ENCODE data around the gene SP2. TPM values are rescaled to one million over a fixed set of nuclear protein-coding genes. Genes with fewer than 3 reads are reported as not detected.
"Not testable (repeated sequence)": the region's sequence is repeated elsewhere in the genome, so short reads cannot be mapped to it uniquely, and the experiment has no call there.

Gene SP2
- total RNA-seq, 1 experiment from 2014 or later: 1.6 TPM

DNA sequence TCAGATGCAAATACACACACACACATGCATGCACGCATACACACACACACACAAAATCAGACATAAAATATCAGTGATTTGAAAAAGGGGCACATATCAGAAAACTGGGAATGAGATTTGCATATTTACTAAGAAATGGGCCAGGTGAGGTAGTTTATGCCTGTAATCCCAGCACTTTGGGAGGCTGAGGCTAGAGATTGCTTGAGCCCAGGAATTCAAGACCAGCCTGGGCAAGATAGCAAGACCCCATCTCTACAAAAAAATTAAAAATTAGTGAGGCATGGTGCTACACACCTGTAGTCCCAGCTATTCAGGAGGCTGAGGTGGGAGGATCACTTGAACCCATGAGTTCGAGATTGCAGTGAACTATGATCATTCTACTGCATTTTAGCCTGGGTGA is 23.0 kb downstream of the SP2 start:
- no peak for DNase-seq (ENCODE audit: low read depth)

DNA sequence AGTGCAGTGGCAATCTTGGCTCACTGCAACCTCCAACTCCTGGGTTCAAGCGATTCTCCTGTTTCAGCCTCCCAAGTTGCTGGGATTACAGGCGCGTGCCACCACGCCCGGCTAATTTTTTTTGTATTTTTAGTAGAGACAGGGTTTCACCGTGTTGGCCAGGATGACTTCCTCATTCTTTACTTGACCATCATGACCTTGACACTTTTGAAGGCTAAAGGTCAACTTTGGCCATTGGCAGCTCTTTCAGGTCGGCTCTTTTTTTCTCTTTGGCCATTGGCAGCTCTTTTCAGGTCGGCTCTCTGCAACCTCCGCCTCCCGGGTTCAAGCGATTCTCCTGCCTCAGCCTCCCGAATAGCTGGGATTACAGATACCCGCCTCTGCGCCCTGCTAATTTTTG is 23.9 kb downstream of the SP2 start:
- not testable (repeated sequence) for DNase-seq (ENCODE audit: low read depth)

DNA sequence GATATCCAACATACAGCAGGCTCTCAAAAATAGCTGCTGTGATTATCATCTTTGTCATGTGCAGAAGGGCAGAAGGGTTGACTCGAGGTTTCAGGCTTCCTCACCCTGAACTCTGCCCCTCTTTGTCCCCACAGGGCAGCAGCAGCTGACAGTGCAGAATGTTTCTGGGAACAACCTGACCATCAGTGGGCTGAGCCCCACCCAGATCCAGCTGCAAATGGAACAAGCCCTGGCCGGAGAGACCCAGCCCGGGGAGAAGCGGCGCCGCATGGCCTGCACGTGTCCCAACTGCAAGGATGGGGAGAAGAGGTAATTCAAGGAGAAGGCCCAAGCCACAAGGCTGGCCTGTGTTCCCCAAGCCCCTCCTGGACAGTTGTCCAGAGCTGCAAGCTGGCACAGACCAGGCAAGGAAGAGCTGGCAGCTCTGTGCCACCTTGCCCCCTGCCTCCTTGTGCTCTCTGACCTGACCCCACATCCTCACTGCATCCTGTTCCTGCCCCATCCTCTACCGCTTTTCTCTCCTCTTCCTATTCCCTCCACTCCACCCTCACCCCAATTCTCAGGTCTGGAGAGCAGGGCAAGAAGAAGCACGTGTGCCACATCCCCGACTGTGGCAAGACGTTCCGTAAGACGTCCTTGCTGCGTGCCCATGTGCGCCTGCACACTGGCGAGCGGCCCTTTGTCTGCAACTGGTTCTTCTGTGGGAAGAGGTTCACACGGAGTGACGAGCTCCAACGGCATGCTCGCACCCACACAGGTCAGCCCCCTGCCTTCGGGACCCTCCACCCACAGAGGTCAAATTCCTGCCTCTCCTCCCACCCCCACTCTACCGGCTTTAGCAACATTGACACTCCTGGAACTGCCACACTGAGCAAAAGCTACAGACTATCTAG is 29.0 kb downstream of the SP2 start:
- no peak for DNase-seq (ENCODE audit: low read depth)

DNA sequence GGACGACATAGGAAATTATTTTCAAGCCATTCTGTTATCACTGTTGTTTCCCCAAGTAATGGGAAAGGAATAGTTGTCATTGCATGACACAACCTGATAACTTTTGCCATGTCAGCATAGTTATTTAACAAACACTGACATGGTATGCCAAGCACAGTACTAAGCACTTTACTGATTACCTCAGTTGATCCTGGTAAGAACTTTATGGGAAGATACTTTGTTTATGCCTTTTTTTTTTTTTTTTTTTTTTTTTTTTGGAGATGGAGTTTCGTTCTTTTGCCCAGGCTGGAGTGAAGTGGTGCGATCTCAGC is 29.6 kb downstream of the SP2 start:
- DNase-seq (ENCODE audit: low read depth): no peak

DNA sequence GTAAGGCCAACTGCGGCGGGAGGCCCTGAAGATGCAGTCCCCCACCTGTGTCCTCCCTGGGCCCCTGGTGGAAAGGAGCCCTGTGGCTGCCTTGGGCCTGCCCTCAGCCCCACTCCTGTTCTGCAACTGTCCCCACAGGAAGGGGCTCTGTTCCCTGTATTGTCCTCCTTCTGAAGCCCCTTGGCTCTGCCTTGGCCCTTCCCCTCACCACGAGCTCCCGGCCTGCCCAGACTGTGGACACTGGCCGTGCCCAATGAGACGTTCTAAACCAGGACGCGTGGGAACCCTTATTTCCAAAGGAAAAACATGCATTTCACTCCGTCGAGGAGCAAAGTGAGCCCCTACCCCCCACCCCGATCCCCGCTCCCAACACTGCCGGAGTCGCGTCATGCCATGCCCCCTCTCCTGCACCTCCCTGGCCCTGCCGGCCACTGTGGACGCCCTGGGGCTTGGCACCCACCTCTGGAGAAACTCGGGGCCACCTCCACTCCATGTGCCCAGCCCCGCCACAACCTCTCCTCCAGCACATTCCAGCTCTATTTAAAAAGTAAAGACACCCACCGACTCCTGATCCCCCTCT is 31.9 kb downstream of the SP2 start:
- DNase-seq (ENCODE audit: low read depth): no peak

DNA sequence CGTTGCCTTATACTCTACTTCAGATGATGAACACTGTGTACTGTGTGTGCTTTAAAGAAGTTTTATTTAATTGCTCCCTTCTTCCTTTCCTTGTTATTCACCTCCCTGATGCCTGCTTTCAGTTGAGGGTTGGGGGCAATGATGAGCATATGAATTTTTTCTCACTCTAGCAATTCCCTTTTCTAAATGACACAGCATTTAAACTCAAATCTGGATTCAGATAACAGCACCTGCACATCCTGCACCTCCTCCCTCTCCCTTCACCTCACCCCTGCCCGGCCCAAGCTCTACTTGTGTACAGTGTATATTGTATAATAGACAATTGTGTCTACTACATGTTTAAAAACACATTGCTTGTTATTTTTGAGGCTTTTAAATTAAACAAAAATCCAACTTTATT is 32.4 kb downstream of the SP2 start:
- no peak for DNase-seq (ENCODE audit: low read depth)

DNA sequence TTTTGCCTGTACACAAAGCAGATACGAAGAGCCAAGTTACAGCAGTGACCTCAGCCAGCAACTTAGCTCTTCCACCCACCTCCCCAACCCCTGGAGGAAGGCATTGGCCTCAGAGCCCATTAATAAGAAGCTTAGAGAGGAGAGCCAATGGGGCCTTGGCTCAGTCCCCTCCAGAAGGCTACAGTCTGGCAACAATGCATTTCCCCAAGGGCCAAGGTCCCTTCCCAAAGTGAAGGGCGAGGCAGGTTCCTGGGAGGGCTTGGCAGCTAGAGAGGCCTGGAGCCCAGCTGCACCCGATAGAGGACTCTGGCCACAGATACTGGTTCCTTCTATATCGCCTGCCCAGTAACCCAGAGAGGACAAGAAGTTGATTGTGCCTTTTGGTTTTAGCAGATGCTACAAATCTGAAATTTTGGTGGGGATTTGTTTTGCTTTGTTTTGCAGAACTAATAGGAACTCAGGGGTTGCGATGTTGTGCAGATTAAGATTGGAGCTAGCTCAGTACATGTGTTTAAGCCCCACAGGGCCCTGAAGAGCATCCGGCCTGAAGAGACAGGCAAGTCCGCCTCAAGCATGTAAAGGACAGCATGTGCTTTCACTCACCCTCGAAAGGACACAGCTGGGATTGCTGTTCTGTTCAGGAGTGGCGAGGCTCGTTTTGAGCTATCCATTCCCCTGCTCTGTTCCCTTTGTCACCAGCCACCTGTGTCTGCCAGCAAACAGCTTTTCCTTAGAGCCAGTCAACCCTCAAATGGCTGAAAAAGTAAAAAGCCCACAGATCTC is 33.4 kb downstream of the SP2 start:
- DNase-seq (ENCODE audit: low read depth): no peak

DNA sequence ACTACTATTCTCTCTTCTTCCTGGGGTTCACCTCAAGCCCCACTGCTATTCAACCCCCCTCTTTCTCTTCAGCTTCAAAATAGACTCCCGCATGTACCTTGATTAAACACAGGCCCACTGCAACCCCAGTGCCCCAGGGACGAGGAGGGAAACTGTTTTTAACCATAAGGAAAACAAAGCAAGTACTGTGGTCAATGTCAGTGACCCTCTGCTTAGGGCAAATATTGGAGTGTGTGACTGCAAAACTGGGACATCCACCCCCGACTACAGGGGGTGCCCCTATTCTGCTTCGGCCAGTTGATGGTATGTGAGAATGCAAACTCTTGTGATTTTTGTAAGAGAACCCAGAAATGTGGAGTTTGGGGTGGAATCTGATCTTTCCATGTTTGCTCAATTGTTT is 35.8 kb downstream of the SP2 start:
- no peak for DNase-seq (ENCODE audit: low read depth)

DNA sequence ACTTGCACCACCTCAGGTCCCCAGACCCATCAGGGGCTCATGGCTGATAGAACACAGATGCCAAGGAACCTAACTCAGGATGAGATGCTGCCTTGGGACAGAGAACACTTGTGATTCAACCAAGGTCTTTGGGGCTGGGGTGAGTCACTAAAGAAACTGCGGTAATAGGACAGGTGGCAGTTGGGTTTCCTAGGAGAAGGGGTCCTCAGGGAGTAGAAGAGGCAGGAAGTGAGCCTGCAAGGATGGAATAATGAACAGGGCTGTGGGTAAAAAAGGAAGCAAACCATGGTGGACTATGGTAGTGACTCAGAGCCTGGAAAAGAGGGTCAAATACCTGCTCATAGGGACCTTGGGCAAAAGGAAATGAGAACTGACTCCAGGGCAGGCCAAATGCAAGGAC is 38.8 kb downstream of the SP2 start:
- peak; percentile 55 for DNase-seq (ENCODE audit: low read depth)

DNA sequence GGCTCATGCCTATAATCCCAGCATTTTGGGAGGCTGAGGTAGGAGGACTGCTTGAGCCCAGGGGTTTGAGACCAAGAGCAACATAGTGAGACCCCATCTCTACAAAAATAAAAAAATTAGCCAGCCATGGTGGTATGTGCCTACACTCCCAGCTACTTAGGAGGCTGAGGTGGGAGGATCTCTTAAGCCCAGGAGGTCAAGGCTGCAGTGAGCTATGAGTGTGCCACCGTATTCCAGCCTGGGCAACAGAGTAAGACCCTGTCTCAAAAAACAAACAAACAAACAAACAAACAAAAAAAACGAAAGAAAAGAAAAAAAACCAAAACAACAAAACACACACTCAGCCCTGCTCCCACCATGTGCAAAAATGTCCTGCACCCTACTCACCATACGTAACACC is 39.4 kb downstream of the SP2 start:
- DNase-seq (ENCODE audit: low read depth): not testable (repeated sequence)

DNA sequence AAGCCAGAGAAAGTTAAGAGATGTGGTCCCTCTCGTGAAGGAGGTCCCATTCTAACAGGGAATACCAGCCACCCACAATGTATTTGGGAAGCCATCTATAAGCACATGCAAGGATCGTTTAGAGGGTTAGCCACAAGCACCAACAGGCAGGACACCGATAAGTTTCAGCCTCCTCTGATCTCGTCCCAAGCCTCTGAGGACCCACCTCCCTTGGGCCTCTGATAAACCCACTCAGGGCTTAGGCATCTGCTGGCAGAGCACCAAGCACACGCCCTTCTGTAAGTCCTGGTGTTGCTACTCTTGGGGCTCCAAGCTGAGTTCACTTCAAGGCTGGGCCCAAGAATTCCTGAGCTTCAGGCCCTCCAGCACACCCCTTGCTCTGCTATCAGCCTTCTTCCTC is 39.9 kb downstream of the SP2 start:
- DNase-seq (ENCODE audit: low read depth): peak; percentile 76

DNA sequence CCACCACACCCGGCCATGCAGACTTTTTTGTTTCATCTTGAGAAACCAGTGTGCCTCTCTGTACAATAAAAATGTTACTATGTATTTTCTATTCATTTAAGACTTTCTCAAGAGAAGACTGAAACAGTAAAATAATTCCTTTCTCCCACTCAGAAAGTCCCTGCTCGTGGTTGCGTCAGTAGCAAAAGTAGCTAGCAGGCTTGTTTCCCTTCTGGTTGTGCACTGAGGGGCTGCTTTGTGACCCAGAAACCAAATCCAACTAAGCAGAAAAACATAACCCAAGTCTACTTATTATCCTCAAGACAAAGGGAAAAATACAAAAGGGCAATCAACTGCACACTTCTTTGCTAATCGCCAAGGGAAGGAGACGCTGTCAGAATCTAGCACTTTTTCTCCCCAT is 41.9 kb downstream of the SP2 start:
- no peak for DNase-seq (ENCODE audit: low read depth)

DNA sequence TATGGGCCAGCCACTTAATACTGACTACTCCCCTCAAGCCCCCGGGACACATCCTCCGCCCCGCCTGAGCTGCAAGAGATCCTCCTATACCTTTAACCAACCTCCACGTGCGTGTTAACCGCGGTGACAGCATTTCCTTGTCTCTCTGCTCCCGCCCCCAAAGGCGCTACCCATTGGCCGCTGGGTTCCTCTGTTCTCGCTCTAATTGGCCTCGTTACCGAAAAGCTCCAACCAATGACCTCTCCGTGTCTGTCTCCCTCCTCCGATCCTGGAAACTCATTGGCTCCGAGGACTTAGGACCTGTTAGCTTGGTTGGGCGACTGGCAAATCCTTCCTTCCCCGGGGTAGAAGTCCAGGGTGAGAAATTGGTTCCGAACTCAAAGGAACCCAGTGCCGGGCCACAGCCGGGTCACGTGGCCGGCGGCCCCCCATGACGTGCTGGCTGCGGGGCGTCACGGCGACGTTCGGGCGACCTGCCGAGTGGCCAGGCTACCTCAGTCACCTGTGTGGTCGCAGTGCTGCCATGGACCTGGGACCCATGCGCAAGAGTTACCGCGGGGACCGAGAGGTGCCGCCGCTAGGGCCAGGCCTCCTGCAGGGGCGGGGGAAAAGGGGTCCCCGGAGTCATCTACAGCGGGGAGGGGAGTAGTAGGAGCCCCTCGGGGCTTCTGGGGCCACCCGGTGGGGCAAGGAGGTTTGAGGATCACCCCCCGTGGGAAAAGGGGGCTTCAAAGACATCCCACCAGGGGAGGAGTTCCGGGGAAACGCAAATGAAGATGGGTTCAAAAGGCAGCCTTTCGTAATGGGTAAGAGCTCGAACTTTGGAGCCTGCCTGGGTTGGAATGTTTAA is 45.4 kb downstream of the SP2 start, which contains the start of gene PNPO:
Gene PNPO, plus strand, starts transcription at position 326 of the 850 bp plus-strand sequence. Its CDS starts 105 bp downstream, at position 431.
- peak; percentile 97 for DNase-seq (ENCODE audit: low read depth)

DNA sequence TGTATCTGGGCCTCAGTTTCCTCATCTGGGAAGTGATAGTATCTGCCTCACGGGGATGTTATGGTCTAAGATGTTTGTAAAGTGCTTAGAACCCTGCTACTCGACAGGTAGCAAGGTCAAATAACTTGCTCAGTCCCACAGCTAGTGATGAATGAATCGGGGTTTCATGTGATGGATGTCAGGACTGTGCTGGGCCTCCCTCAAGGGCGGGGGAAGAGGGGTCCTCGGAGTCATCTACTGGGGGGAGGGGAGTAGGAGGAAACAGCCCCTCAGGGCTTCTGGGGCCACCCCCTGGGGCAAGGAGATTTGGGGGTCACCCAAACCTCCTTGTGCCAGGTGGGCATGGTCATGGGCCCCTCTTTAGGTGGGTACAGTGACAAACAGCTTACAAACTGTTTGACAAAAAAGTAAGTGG is 46.1 kb downstream of the SP2 start:
- DNase-seq (ENCODE audit: low read depth): no peak

DNA sequence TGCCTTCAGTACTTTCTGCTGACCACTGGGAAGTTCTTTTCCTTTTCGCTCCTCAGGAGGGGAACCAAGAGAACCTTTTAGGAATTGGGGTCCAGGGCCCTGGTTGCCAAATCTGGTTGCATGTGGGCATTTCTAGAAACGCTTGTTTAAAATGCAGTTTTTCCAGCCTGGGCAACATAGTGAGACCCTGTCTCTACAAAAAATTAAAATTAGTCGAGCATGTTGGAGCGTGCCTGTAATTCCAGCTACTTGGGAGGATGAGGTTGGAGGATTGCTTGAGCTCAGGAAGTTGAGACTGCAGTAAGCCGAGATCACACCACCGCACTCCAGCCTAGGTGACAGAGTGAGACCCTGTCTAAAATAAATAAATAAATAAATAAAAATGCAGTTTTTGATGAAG is 46.5 kb downstream of the SP2 start:
- no peak for DNase-seq (ENCODE audit: low read depth)

DNA sequence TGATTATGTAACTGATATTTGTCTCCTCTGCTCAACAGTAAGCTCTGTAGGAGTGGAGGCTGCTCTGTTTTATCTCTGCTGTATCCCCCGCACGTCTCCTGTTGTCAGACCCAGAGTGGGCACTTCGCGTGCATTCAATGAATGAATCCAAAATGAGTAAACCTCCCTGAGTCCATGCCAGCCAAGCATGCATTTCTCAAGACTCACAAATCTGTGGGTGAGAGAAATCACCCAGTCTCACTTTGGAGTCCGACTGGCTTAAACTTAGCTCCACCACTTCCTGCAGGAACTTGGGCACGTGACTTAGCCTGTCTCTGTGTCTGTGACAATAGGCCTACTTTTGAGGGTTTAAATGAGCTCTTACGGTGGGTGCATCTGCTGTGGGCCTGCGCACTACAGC is 49.0 kb downstream of the SP2 start:
- peak; percentile 3 for DNase-seq (ENCODE audit: low read depth)

DNA sequence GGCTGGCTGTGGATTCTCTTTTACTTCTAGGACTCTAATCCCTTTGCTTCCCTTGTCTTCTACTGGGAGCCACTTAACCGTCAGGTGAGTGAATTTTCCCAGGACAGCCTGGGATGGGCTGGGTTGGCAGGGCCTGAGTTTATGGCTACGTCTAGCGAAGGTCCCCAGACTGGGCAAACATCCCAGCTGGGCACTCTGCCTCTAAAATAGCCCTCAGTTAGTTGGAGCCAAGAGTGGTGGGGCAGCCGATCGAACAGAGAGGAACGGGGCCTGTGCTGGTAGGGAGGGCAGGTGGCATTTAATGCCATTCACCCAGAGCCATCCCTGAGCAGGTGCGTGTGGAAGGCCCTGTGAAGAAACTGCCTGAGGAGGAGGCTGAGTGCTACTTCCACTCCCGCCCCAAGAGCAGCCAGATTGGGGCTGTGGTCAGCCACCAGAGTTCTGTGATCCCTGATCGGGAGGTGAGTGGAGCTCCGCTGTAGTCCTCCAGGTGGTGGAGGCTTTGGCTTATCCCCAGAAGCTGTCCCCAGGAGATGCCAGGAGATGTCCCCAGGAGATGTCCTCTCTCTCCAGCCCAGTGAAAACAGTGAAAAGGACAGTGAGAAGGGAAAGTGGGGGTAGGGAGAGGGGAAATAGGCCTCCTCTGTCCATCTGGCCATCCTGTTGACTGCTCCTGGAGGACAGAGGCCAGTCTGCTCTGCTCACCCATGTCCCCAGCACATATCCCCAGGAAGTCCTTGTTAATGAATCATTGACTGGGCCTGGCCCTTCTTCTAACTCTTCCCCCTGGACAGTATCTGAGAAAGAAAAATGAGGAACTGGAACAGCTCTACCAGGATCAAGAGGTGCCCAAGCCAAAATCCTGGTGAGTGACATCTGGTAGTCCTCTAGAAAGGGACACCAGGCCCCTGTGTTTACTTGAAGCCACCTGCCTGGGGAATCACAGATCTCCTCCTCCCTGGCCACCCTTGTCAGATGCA is 49.8 kb downstream of the SP2 start:
- no peak for DNase-seq (ENCODE audit: low read depth)

DNA sequence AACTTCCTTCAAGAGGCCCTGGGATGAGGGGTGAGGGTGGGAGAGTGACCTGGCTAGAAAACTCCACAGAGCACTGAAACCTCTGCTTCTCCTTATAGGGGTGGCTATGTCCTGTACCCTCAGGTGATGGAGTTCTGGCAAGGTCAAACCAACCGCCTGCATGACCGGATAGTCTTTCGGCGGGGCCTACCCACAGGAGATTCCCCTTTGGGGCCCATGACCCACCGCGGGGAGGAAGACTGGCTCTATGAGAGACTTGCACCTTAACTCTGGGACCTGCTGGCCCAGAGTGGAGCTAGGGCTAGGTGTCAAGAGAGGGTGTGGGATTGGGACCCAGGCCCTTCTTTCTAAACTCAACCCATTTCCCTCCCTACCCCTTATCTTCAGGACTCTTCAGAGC is 50.5 kb downstream of the SP2 start:
- no peak for DNase-seq (ENCODE audit: low read depth)

DNA sequence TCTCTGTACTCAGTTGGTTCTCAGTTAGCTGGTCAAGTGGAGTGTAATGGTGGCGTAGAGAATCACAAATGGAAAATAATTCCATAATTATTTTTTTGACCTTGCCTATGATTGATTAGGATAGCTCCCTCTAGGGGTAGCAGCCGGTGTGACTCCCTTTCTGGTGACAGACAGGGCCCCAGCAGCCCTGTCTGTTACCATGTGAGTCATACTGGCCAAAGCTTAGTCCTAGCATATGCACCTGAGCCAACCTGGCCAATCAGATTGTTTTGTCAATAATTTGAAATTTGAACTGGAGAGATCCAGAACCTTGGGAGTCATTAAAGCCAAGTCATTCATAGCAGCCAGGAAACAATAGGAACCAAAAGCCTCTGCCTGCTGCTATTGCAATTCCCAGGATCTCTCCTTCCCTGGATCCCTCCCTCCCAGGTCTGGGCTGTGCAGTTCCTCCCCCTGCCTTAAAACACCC is 50.9 kb downstream of the SP2 start:
- peak; percentile 68 for DNase-seq (ENCODE audit: low read depth)

DNA sequence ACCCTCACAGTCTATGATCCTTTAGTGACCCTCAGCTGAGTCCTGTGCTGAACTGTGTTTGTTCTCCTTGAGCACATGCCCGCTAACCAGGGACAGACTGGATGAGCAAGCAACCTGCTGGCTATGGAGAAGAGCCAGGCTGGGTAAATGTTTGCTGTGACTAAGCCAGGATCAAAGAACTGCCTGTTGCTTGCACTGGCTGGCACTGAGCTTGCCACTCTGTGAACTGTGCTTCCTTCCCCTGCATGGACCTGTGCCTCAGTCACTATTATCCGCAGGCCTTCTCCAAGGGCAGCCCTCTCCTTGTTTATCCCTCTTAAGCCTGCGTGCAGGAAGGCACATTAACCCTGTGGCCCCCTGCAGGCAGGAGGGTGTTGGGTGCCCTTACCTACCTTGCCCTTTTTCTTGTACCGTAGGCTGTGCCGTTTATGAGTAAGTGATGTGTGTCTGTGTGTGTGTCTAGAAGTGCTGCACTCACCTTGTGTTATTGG is 52.7 kb downstream of the SP2 start:
- DNase-seq (ENCODE audit: low read depth): no peak

Measured in RPMI7951 (cell line).